Fibroblast of skin of left biceps (primary cell): ENCODE results near the gene OPRL1.

Experiments used
- DNase-seq, 2 experiments: peaks; one replicate each; pipeline ENCODE4 v3.0.0-alpha.2; 2013; ENCODE audit warnings: low read depth in 2 of 2

OPRL1 gene

GRCh38 chr20:64080013-64080812 lies at the start of gene OPRL1:
OPRL1 (plus strand) TSS chr20:64080082; CDS start chr20:64092721, 12,639 bp downstream.
- no peak for DNase-seq

- DNase-seq: no peak
Measured at GRCh38 chr20:64030371-64031134, 49.3 kb upstream of the OPRL1 start.

GRCh38 chr20:64031822-64032314 lies 48.0 kb upstream of the OPRL1 start:
- DNase-seq: no peak

- no peak for DNase-seq
Measured at GRCh38 chr20:64032706-64033624, 46.9 kb upstream of the OPRL1 start.

- DNase-seq: no peak
Measured at GRCh38 chr20:64033981-64034493, 45.8 kb upstream of the OPRL1 start.

GRCh38 chr20:64035066-64035932 lies 44.6 kb upstream of the OPRL1 start:
- DNase-seq: no peak

- DNase-seq: no peak
Measured at GRCh38 chr20:64035933-64036345, 43.9 kb upstream of the OPRL1 start, which contains the start of gene C20orf204. C20orf204 (plus strand) TSS chr20:64036182; CDS start chr20:64036324, 142 bp downstream.

GRCh38 chr20:64036346-64037198 lies 43.3 kb upstream of the OPRL1 start:
- DNase-seq: no peak

GRCh38 chr20:64037199-64037497 lies 42.7 kb upstream of the OPRL1 start:
- DNase-seq: no peak

GRCh38 chr20:64037498-64038213 lies 42.2 kb upstream of the OPRL1 start:
- no peak for DNase-seq

GRCh38 chr20:64038224-64038564 lies 41.7 kb upstream of the OPRL1 start:
- DNase-seq: no peak

- DNase-seq: no peak
Measured at GRCh38 chr20:64038565-64039292, 41.2 kb upstream of the OPRL1 start.

GRCh38 chr20:64039293-64040160 lies 40.4 kb upstream of the OPRL1 start:
- DNase-seq: no peak

GRCh38 chr20:64040231-64041039 lies 39.4 kb upstream of the OPRL1 start:
- DNase-seq: no peak

GRCh38 chr20:64041040-64041780 lies 38.7 kb upstream of the OPRL1 start:
- no peak for DNase-seq

- no peak for DNase-seq
Measured at GRCh38 chr20:64041781-64042053, 38.2 kb upstream of the OPRL1 start.
